Activated CD4-positive, CD25-positive, alpha-beta regulatory T cell treated with anti-CD3 and anti-CD28 coated beads, Interleukin-2, amount 50 U/mL, for 72 hours (primary cell): Measurements from ENCODE around the gene HOXA9.

ENCODE experiments used
- DNase-seq: peaks from one replicate; pipeline ENCODE4 v3.0.0; 2021

Gene HOXA9

GRCh38 chr7:27141137-27141922, 24.0 kb downstream of the HOXA9 start:
- no peak for DNase-seq

DNA sequence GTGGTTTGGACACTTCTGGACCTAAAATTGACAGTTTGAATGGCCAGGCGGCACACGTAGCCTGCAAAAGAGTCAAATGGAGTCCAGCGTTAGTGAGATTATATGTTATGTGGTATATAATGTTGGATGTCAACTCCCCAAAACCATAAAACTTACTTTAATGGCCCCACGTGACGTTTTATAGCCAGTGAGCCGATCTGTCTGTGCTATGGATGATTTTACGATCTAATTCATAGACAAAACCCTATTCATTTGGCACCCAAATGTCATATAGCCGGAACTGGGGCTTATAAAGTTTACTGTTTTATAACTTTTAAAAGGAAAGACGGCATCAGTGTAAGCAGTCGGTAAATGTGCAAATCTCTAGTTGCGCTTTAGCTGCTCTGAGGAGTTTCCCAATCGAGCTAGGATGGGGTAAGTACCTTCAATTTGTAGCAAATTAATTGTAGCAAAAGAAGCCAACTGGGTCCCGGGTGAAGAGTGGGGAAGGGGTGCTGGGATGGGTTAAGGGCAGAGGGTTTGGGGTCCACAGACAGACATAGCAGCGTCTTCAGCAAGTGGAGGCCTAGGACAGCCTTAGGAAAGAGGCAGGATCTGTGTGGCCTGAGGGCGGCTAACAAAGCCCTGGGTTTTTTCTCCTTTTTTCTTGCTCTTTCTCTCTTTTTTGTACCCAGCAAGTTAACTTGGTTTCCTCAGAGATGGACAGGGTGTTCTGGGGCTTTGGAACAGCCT, 25.0 kb downstream of the HOXA9 start:
- DNase-seq, result no peak

DNA sequence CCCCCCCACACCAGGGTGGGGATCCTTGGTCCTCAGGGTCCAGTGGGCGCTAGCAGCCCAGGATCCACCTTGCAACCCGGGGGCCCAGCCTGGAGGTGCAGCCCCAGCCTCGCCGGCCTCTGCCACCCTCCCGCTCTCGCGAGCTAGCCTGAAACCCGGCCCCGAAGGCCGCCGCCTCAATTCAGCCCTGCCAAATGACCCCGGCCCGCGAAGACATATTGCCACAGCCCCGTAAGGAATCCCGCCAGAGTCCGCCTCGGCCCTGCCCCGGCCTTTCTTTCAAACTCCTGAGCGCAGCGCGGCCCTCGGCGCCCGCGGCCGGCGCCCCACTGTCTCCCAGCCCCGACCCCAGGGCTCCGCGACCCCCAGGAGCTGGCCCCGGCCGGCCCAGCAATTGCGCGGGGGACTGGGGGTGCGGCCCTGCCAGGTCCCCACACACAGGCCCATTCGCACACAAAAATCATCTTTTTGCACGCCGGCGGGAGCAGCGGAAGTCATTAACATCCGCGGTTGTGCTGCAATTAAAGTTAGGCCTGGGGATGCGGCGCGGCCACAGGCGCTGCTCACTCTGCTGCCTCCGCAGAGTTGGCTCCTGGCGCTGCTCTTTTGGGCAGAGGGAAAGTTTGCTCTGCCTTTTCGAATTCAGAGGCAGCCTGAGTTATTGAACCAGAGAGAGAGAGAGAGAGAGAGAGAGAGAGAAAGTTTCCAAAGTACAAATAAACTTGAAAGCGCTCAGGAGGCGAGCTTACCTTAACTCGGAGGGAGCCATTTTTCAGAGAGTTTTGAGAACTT, 25.8 kb downstream of the HOXA9 start:
- DNase-seq, result no peak

DNA sequence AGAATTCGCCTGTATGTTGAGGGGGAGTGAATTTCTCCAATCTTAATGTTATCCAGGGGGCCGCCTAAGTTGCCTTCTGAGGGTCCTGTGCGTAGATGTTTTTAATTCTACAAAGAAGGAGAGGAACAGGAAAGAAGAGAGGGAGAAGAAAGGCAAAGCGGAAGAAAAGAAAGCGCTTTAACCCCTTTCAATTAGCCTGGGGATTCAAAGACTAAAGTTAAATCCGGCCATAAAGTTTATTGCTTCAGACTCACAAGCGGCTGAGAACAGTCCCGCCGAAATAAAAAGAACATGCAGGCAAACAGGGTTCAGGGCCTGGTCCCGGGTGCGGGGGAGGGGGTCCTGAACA, 26.4 kb downstream of the HOXA9 start:
- DNase-seq, result no peak

- DNase-seq, result no peak
Measured at GRCh38 chr7:27138472-27138871, 26.9 kb downstream of the HOXA9 start.

GRCh38 chr7:27137640-27138315, 27.6 kb downstream of the HOXA9 start:
- DNase-seq, result no peak

DNA sequence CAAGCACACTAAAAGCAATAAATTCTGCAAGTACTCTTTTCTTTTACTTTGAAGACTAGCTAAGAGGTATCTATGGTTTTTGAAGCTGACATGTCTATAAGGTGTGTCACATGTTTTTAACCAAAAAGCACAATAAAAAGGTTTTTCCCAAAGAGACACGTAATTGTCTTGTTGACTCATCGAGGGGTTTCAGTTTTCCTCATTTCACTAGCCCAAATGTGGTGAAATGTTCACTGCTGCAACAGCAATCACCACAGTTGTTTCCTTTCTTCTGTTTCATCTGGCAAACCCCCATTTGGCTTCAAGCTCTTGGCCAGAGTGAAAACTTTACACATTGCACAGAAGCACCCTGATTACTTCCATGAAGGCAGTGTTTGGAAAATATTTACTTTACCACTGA, 30.9 kb downstream of the HOXA9 start:
- no peak for DNase-seq

GRCh38 chr7:27133409-27134231, 31.7 kb downstream of the HOXA9 start:
- DNase-seq, result no peak

DNA sequence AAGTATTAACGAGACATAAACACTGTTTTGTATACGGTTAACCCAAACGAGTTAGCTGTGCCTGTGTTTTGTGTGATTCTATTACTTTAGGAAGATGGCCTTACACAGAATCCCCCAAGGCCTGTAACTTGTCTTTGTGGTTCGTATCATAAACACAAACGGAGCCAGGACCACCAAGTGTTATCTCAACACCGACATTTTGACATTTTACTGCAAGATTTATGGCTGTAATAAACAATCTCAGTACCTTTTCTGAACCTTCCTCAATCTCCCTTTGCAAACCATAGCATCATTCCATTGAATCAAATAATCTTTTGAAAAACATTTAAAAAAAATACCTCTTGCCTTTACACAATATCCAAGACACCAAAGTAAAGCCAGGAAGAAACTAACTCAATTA, 32.4 kb downstream of the HOXA9 start:
- no peak for DNase-seq

DNA sequence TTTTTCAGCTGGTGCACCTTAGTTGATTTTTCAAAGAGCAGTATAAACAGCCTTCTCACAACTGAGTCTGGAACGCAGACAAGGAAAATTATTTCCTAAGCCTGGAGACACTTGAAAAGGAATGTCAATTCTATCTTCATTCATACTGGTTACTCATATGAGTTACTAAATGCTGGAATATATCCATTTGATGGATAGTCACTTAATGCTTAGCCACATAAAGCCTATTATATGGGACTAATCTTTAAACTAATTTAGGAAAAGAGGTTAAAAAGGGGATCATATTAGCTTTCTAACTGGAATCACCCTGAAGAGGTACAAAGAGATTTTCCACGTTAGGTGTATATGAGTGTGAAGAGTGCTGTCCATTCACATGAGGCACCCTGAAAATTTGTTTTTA, 33.1 kb downstream of the HOXA9 start:
- no peak for DNase-seq

DNA sequence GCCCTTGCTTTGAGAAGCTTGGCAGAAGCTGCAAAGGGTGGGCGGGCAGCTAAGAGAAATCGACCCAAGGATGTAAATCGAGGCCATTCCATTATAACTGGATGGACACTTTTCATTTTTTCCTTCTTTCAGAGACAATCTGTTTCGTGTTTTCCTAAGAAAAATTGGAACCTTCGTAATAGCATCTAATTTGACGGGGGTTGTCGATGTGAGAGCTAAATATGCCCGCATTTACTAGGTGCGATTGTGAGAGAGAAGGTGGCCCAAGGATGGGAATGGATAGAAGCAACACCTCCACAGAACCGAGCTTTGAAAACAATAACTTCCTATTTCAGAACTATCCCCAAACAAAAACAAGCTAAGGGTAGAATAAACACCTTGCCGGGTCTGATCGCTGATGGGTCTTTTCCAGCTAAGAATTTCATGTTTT, 33.9 kb downstream of the HOXA9 start:
- DNase-seq, result no peak

DNA sequence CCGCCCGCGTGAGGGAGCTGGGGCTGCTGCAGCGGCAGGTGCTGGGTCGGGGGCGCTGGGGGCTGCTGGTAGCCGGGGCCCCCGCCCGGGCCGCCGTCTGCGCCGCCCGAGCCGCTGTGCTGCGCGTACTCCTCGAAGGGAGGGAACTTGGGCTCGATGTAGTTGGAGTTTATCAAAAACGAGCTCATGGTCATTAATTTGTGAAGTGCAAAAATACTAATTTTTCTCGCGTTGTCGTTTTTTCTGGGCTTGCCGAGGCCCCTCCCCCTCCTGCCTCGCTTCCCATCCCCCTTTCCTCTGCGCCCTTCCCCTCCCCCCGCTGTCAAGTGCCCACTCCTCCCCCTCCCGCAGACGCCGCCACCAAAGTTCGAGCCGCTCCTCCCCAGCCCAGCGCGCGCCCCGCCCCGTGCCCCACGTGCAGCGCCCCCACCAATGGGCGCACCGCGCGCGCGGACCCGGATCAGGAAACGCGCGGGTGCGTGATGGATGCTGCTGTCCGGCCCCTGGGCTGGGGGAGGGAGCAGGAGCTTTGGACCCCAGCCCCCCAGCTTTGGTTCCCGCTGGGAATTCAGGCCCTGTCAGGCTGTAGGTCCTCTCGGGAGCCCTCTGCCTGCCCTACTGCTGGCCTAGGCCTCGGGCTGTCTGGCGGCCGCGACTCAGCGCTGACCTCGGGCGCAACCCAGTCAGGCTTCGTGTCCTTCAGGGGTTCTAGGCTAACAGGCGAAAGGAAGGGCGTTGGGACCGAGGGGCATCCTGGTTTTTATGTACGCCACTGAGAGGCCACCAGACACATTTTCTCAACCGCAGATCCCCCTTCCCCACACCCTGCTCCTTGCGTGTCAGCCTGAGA, 34.6 kb downstream of the HOXA9 start, which contains the start of gene HOXA4:
TSS of gene HOXA4 (minus strand) at position 218 of the 850 bp plus-strand sequence. CDS start at position 194, 24 bp downstream.
- peak; percentile 87 for DNase-seq

- DNase-seq, result no peak
Measured at GRCh38 chr7:27129729-27130539, 35.4 kb downstream of the HOXA9 start.

DNA sequence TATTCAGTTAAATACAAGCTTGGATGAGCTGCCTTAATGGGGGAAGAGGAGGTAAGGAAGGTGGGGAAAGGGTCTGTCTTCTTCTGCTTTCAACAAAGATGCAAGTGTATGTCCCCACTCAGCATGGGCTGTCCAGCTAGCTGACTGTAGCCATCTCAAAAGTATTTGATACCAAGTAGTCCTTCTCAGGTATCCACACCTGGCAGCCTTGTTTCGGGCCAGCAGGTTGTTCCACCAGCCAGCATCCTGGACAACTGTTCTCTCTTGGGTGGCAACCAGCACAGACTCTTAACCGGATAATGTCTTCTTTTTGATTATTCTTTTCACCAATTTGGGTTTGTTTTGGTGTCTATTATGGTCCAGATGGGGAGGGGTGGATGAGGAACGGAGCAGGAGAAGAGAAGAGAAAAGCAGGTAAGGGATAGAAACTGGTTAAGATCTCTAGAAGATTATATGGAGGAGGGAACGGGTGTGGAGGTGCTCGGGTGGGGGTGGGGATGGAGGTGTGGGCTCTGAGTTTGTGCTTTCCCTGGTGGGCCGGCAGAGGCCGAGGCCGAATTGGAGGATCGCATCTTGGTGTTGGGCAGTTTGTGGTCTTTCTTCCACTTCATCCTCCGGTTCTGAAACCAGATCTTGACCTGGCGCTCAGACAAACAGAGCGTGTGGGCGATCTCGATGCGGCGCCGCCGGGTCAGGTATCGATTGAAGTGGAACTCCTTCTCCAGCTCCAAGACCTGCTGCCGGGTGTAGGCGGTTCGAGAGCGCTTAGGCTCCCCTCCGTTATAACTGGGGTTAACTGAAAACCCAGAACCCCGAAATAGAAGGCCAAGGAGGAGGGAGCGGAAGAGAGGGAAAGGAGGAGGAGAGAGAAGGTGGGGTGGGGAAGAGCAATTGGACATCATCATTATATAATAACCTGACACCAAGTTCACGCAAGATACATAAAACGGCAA, 36.3 kb downstream of the HOXA9 start:
- no peak for DNase-seq

DNA sequence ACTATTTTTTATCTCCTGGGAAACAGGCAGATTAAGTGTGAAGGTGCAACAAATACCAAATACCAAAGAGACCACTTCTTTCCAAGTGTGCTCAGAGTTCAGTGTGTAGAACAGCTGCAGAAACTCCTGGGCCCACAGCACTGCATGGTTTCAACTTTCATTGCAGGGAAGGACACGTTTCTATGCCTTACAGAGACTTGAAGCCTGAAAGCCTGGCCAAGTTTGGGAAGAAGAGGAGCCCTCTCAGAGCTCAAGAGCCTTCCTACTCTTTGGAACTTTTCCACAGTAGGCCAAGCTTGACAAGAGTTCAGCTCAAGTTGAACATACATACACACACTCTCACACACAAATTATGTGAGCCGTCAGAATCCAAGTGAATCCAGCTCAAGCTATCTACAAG, 37.3 kb downstream of the HOXA9 start:
- no peak for DNase-seq

DNA sequence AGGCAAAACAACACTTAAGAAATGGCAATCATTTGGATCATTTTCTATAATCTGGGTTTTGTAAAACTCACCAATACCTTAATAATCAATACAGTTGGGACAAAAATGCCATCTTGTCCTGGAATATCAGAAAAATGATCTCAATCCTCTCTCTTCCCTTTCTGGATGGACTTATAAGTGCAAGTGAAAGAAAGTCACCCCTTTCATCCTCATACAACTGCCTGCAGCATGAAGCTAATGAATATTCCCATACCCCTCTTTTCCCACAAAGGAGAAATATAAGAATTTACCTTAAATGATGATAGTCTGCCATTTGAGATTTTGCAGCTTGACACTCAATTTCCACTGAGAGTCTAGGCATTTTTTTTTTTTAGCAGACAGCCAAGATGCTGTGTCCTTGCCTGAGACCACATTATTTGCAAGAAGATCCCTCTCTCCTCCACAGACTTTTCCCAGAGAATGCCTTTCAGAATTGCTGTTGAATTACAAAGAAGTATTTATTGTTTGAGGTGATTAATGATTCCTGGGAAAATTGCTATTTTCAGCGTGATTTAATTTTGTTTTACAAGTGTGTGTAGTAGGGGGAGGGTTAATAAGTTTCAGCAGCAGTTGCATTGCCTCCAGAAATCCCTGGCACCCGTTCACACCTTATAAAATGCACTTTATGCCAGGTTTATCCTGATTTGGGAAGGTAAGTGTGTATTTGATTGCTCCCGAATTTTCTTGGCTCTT, 38.6 kb downstream of the HOXA9 start:
- no peak for DNase-seq

GRCh38 chr7:27125986-27126394, 39.3 kb downstream of the HOXA9 start:
- no peak for DNase-seq
